ENCODE data around the gene ARHGAP9.
A peak's percentile ranks its signal among the peaks of the same experiment; 100 is the strongest.
"Not testable (repeated sequence)": the region's sequence is repeated elsewhere in the genome, so short reads cannot be mapped to it uniquely, and the experiment has no call there.

ARHGAP9 gene

GRCh38 chr12:57452937-57453509, 26.6 kb downstream of the ARHGAP9 start:
- DNase-seq (ENCODE audit: low spot score in 2 of 2): peak; percentile 54 to 82
- peak overlapping the region; percentile 72 for H3K27ac Mint-ChIP-seq
- peak; percentile 60 for ATAC-seq
- H3K4me1 Mint-ChIP-seq: peaks cover 27% of the 10 kb centered on the region
- peak overlapping the region; percentile 45 for H3K4me3 Mint-ChIP-seq
- no peaks in the 10 kb centered on the region for H3K36me3 Mint-ChIP-seq
- no peaks in the 10 kb centered on the region for H3K9me3 Mint-ChIP-seq

- Mint-ChIP-seq H3K4me3 (peak overlapping the region; percentile 45), H3K36me3 (no peaks in the 10 kb centered on the region), H3K27ac (peak overlapping the region; percentile 72), H3K9me3 (no peaks in the 10 kb centered on the region), H3K4me1 (peaks cover 27% of the 10 kb centered on the region)
- peak; percentile 56 for ATAC-seq
- DNase-seq (ENCODE audit: low spot score in 2 of 2): no peak
These were observed 27.3 kb downstream of the ARHGAP9 start for GRCh38 chr12:57452181-57452936.

- Mint-ChIP-seq H3K36me3 (no peaks in the 10 kb centered on the region), H3K4me1 (peaks cover 23% of the 10 kb centered on the region), H3K27ac (no peak overlapping the region), H3K9me3 (no peaks in the 10 kb centered on the region), H3K4me3 (no peak overlapping the region)
- DNase-seq (ENCODE audit: low spot score in 2 of 2) (no peak), ATAC-seq (no peak)
These were observed 28.4 kb downstream of the ARHGAP9 start for GRCh38 chr12:57451233-57451778.

GRCh38 chr12:57450057-57450456, 29.6 kb downstream of the ARHGAP9 start:
- no peaks in the 10 kb centered on the region for H3K36me3 Mint-ChIP-seq
- H3K4me1 Mint-ChIP-seq: peaks cover 14% of the 10 kb centered on the region
- DNase-seq (ENCODE audit: low spot score in 2 of 2) (no peak), ATAC-seq (no peak)
- H3K4me3 Mint-ChIP-seq: no peak overlapping the region
- H3K27ac Mint-ChIP-seq: no peak overlapping the region
- H3K9me3 Mint-ChIP-seq: no peaks in the 10 kb centered on the region

- H3K9me3 Mint-ChIP-seq: no peaks in the 10 kb centered on the region
- no peak overlapping the region for H3K27ac Mint-ChIP-seq
- DNase-seq (ENCODE audit: low spot score in 2 of 2) (no peak), ATAC-seq (no peak)
- H3K4me3 Mint-ChIP-seq: no peak overlapping the region
- H3K4me1 Mint-ChIP-seq: peaks cover 14% of the 10 kb centered on the region
- H3K36me3 Mint-ChIP-seq: no peaks in the 10 kb centered on the region
These were observed 30.3 kb downstream of the ARHGAP9 start for GRCh38 chr12:57449375-57449774.

GRCh38 chr12:57448669-57449068, 31.0 kb downstream of the ARHGAP9 start:
- no peaks in the 10 kb centered on the region for H3K36me3 Mint-ChIP-seq
- H3K9me3 Mint-ChIP-seq: no peaks in the 10 kb centered on the region
- no peak for ATAC-seq
- no peak overlapping the region for H3K4me3 Mint-ChIP-seq
- DNase-seq (ENCODE audit: low spot score in 2 of 2): no peak
- H3K27ac Mint-ChIP-seq: no peak overlapping the region
- H3K4me1 Mint-ChIP-seq: peaks cover 14% of the 10 kb centered on the region

GRCh38 chr12:57446292-57446960, 33.2 kb downstream of the ARHGAP9 start:
- Mint-ChIP-seq H3K27ac (no peak overlapping the region), H3K9me3 (peaks cover 5% of the 10 kb centered on the region), H3K36me3 (no peaks in the 10 kb centered on the region), H3K4me1 (no peaks in the 10 kb centered on the region), H3K4me3 (no peak overlapping the region)
- no peak for ATAC-seq
- no peak for DNase-seq (ENCODE audit: low spot score in 2 of 2)

GRCh38 chr12:57444744-57445143, 34.9 kb downstream of the ARHGAP9 start:
- Mint-ChIP-seq H3K4me3 (no peak overlapping the region), H3K36me3 (no peaks in the 10 kb centered on the region), H3K4me1 (no peaks in the 10 kb centered on the region), H3K27ac (no peak overlapping the region), H3K9me3 (peaks cover 5% of the 10 kb centered on the region)
- DNase-seq (ENCODE audit: low spot score in 2 of 2): no peak
- ATAC-seq: no peak

- not testable (repeated sequence) for H3K9me3 Mint-ChIP-seq; H3K4me1 Mint-ChIP-seq; H3K27ac Mint-ChIP-seq; H3K36me3 Mint-ChIP-seq; DNase-seq (ENCODE audit: low spot score in 2 of 2); ATAC-seq; H3K4me3 Mint-ChIP-seq
These were observed 35.3 kb downstream of the ARHGAP9 start for GRCh38 chr12:57444337-57444736.

GRCh38 chr12:57441846-57442427, 37.7 kb downstream of the ARHGAP9 start:
- ATAC-seq (no peak), DNase-seq (ENCODE audit: low spot score in 2 of 2) (no peak)
- Mint-ChIP-seq H3K36me3 (no peaks in the 10 kb centered on the region), H3K4me1 (no peaks in the 10 kb centered on the region), H3K4me3 (no peak overlapping the region), H3K27ac (no peak overlapping the region), H3K9me3 (peaks cover 5% of the 10 kb centered on the region)

- ATAC-seq; H3K27ac Mint-ChIP-seq; DNase-seq (ENCODE audit: low spot score in 2 of 2); H3K36me3 Mint-ChIP-seq; H3K4me1 Mint-ChIP-seq; H3K9me3 Mint-ChIP-seq; H3K4me3 Mint-ChIP-seq: not testable (repeated sequence)
These were observed 38.3 kb downstream of the ARHGAP9 start for GRCh38 chr12:57441393-57441792.

- DNase-seq (ENCODE audit: low spot score in 2 of 2): no peak
- ATAC-seq: no peak
- peaks cover 5% of the 10 kb centered on the region for H3K9me3 Mint-ChIP-seq
- no peak overlapping the region for H3K27ac Mint-ChIP-seq
- peaks cover 8% of the 10 kb centered on the region for H3K4me1 Mint-ChIP-seq
- H3K36me3 Mint-ChIP-seq: no peaks in the 10 kb centered on the region
- no peak overlapping the region for H3K4me3 Mint-ChIP-seq
These were observed 39.9 kb downstream of the ARHGAP9 start for GRCh38 chr12:57439762-57440266.

GRCh38 chr12:57438400-57438799, 41.3 kb downstream of the ARHGAP9 start:
- Mint-ChIP-seq H3K27ac (no peak overlapping the region), H3K4me1 (peaks cover 8% of the 10 kb centered on the region), H3K9me3 (peaks cover 5% of the 10 kb centered on the region), H3K4me3 (no peak overlapping the region), H3K36me3 (no peaks in the 10 kb centered on the region)
- DNase-seq (ENCODE audit: low spot score in 2 of 2): no peak
- no peak for ATAC-seq

- ATAC-seq (peak; percentile 43), DNase-seq (ENCODE audit: low spot score in 2 of 2) (peak in 1 of 2 donors; percentile 63)
- Mint-ChIP-seq H3K4me3 (peak overlapping the region; percentile 66), H3K9me3 (no peaks in the 10 kb centered on the region), H3K36me3 (peaks cover 9% of the 10 kb centered on the region), H3K4me1 (peaks cover 17% of the 10 kb centered on the region), H3K27ac (peak overlapping the region; percentile 98)
These were observed 44.4 kb downstream of the ARHGAP9 start for GRCh38 chr12:57435293-57435692.

GRCh38 chr12:57434517-57435223, 45.0 kb downstream of the ARHGAP9 start, which contains the start of gene INHBC:
INHBC (plus strand) TSS chr12:57434784; CDS start chr12:57434887, 103 bp downstream.
- peak within 1 kb of the TSS; percentile 66 for H3K4me3 Mint-ChIP-seq
- ATAC-seq: no peak

More at GRCh38 chr12:57434517-57435223, 45.0 kb downstream of the ARHGAP9 start, which contains the start of gene INHBC:
- Mint-ChIP-seq H3K36me3 (peaks cover 9% of the 10 kb centered on the region), H3K27ac (peak within 1 kb of the TSS; percentile 98), H3K9me3 (no peaks in the 10 kb centered on the region), H3K4me1 (peaks cover 23% of the 10 kb centered on the region)
- no peak for DNase-seq (ENCODE audit: low spot score in 2 of 2)

All from stimulated activated effector memory CD8-positive, alpha-beta T cell treated with anti-CD3 and anti-CD28 coated beads, Interleukin-12 subunit alpha, Interleukin-12 subunit beta, amount 100 ng/mL, for 72 hours (primary cell).